Neural cell (in vitro differentiated cells): Measurements from ENCODE around the gene IFNE. TPM values are rescaled to one million over a fixed set of nuclear protein-coding genes. Genes with fewer than 3 reads are reported as not detected.

Experiments
- H2AFZ ChIP-seq: fragments of 200-600, 300-800 bp; sonication (generic), shearing (Covaris generic); 2 replicates; pipeline ENCODE4 v1.6.0; 2014; ENCODE audit warnings: low read depth, mild to moderate bottlenecking, antibody characterized with exemption, low read length, moderate library complexity
- H3F3A ChIP-seq: fragments of 200-600 bp; shearing (Covaris generic); 2 replicates; pipeline ENCODE4 v1.6.1; 2016; ENCODE audit warnings: mild to moderate bottlenecking, moderate library complexity, mixed read lengths, antibody characterized with exemption, low read length; ENCODE audit not compliant: insufficient read depth, poor library complexity, severe bottlenecking
- H3K27ac ChIP-seq: fragments of 200-600, 300-800 bp; sonication (generic), shearing (Covaris generic); 2 replicates; pipeline ENCODE4 v1.5.1; 2014; ENCODE audit warnings: mild to moderate bottlenecking, low read length, moderate library complexity
- H3K27me3 ChIP-seq: fragments of 300-800, 200-600 bp; sonication (generic), shearing (Covaris generic); 2 replicates; pipeline ENCODE4 v1.6.0; 2014; ENCODE audit warnings: mild to moderate bottlenecking, low read depth, low read length, moderate library complexity; ENCODE audit not compliant: insufficient read depth
- H3K36me3 ChIP-seq: fragments of 300-800, 200-600 bp; sonication (generic), shearing (Covaris generic); 2 replicates; pipeline ENCODE4 v1.5.1; 2014; ENCODE audit warnings: mild to moderate bottlenecking, antibody characterized with exemption, low read length, moderate library complexity; ENCODE audit not compliant: insufficient read depth
- H3K4me2 ChIP-seq: fragments of 300-800, 200-600 bp; sonication (generic), shearing (Covaris generic); 2 replicates; pipeline ENCODE4 v1.6.0; 2014; ENCODE audit warnings: mild to moderate bottlenecking, low read length
- H3K4me3 ChIP-seq: fragments of 300-800, 200-600 bp; sonication (generic), shearing (Covaris generic); 2 replicates; pipeline ENCODE4 v1.5.1; 2014; ENCODE audit warnings: mild to moderate bottlenecking, low read length, moderate library complexity
- H3K79me2 ChIP-seq: fragments of 200-600 bp; shearing (Covaris generic); replicated peaks from 2 replicates; pipeline ENCODE4 v1.6.0; 2014; ENCODE audit warnings: mild to moderate bottlenecking, low read length, moderate library complexity; ENCODE audit not compliant: insufficient read depth
- H3K9ac ChIP-seq: fragments of 300-800, 200-600 bp; sonication (generic), shearing (Covaris generic); 2 replicates; pipeline ENCODE4 v1.6.1; 2016; ENCODE audit warnings: mild to moderate bottlenecking, low read length, mixed read lengths
- H3K9me2 ChIP-seq: fragments of 200-600 bp; shearing (Covaris generic); 2 replicates; pipeline ENCODE4 v1.6.1; 2016; ENCODE audit warnings: mild to moderate bottlenecking, low read length, mixed read lengths; ENCODE audit not compliant: insufficient read depth
- H3K9me3 ChIP-seq: fragments of 200-600, 300-800 bp; sonication (generic), shearing (Covaris generic); 2 replicates; pipeline ENCODE4 v1.6.1; 2016; ENCODE audit warnings: mild to moderate bottlenecking, mixed run types, low read length, moderate library complexity, mixed read lengths
- H4K20me1 ChIP-seq: fragments of 200-600 bp; shearing (Covaris generic); 2 replicates; pipeline ENCODE4 v1.6.1; 2016; ENCODE audit warnings: mild to moderate bottlenecking, mixed run types; ENCODE audit not compliant: insufficient read depth
- EP300 ChIP-seq: fragments of 450-650 bp; conservative IDR thresholded peaks from 2 replicates; pipeline ENCODE4 v1.6.1; 2014; ENCODE audit warnings: antibody characterized with exemption, mild to moderate bottlenecking, moderate library complexity; ENCODE audit not compliant: poor library complexity, severe bottlenecking
- EZH2 ChIP-seq: fragments of 200-600, 300-800 bp; shearing (Covaris generic), sonication (generic); IDR thresholded peaks from 2 replicates; pipeline ENCODE4 v1.6.1; 2014; ENCODE audit warnings: antibody characterized with exemption, low read length, borderline replicate concordance, mild to moderate bottlenecking; ENCODE audit not compliant: insufficient read depth, poor library complexity, severe bottlenecking
- MXI1 ChIP-seq: fragments of 450-650 bp; conservative IDR thresholded peaks from 2 replicates; pipeline ENCODE4 v1.6.1; 2014; ENCODE audit warnings: antibody characterized with exemption, mild to moderate bottlenecking; ENCODE audit not compliant: poor library complexity, severe bottlenecking
- POLR2AphosphoS5 ChIP-seq: IDR thresholded peaks from 2 replicates; pipeline ENCODE4 v1.6.1; 2012
- RAD21 ChIP-seq: fragments of 450-650 bp; conservative IDR thresholded peaks from 2 replicates; pipeline ENCODE4 v1.6.1; 2014; ENCODE audit warnings: antibody characterized with exemption, mild to moderate bottlenecking, moderate library complexity
- SMC3 ChIP-seq: fragments of 450-650 bp; conservative IDR thresholded peaks from 2 replicates; pipeline ENCODE4 v1.6.1; 2014; ENCODE audit warnings: antibody characterized with exemption, mild to moderate bottlenecking, moderate library complexity; ENCODE audit not compliant: poor library complexity
- TAF1 ChIP-seq: IDR thresholded peaks from 2 replicates; pipeline ENCODE4 v1.6.1; 2012; ENCODE audit warnings: low read depth
- polyA plus RNA-seq: library from polyadenylated mRNA; depleted of rRNA; stranded (reverse); fragments of >200 nt; gene quantifications from 2 replicates; pipeline ENCODE4 v1.2.3, GENCODE V29; 2014
- TF ChIP-seq, protein P1 (sequence below): IDR thresholded peaks from 2 replicates; pipeline ENCODE4 v1.6.1; 2012; ENCODE audit warnings: borderline replicate concordance
- TF ChIP-seq, protein P2 (sequence below): fragments of 450-650 bp; IDR thresholded peaks from 2 replicates; pipeline ENCODE4 v1.5.1; 2014; ENCODE audit warnings: antibody characterized with exemption, mild to moderate bottlenecking, moderate library complexity; ENCODE audit not compliant: poor library complexity, severe bottlenecking

IFNE gene
- polyA plus RNA-seq, 1 donor from 2014 or later, result not detected

DNA sequence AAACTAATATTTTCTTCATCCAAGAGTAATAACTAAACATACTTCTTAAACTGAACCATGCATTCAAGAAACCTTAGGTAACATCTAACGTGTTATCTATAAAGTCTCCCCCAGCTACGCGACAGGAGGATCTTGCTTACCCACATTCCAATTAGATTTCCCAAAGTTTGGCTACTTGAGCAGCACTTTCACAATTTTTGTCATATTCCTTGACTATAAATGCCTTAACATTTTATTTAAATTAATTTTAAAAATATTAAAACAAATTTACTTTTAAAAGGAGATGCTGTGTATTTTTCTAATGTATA is 25.3 kb upstream of the IFNE start:
- no peaks in the 10 kb centered on the region for H4K20me1 ChIP-seq
- no peak overlapping the region for H2AFZ ChIP-seq
- no peaks in the 10 kb centered on the region for H3K9me3 ChIP-seq
- no peak overlapping the region for H3K9ac ChIP-seq
- no peaks in the 10 kb centered on the region for H3K36me3 ChIP-seq
- no peaks in the 10 kb centered on the region for H3K9me2 ChIP-seq
- no peak overlapping the region for H3K4me3 ChIP-seq
- no peak overlapping the region for H3K27ac ChIP-seq
- H3K27me3 ChIP-seq, result no peaks in the 10 kb centered on the region
- H3K4me2 ChIP-seq, result no peak overlapping the region
- no peaks in the 10 kb centered on the region for H3K79me2 ChIP-seq
- no peaks in the 10 kb centered on the region for H3F3A ChIP-seq
- TF ChIP-seq POLR2AphosphoS5 (no peak), EP300 (no peak), MXI1 (no peak), EZH2 (no peak), TAF1 (no peak)
- TF ChIP-seq, protein P1, sequence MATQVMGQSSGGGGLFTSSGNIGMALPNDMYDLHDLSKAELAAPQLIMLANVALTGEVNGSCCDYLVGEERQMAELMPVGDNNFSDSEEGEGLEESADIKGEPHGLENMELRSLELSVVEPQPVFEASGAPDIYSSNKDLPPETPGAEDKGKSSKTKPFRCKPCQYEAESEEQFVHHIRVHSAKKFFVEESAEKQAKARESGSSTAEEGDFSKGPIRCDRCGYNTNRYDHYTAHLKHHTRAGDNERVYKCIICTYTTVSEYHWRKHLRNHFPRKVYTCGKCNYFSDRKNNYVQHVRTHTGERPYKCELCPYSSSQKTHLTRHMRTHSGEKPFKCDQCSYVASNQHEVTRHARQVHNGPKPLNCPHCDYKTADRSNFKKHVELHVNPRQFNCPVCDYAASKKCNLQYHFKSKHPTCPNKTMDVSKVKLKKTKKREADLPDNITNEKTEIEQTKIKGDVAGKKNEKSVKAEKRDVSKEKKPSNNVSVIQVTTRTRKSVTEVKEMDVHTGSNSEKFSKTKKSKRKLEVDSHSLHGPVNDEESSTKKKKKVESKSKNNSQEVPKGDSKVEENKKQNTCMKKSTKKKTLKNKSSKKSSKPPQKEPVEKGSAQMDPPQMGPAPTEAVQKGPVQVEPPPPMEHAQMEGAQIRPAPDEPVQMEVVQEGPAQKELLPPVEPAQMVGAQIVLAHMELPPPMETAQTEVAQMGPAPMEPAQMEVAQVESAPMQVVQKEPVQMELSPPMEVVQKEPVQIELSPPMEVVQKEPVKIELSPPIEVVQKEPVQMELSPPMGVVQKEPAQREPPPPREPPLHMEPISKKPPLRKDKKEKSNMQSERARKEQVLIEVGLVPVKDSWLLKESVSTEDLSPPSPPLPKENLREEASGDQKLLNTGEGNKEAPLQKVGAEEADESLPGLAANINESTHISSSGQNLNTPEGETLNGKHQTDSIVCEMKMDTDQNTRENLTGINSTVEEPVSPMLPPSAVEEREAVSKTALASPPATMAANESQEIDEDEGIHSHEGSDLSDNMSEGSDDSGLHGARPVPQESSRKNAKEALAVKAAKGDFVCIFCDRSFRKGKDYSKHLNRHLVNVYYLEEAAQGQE, result no peak

DNA sequence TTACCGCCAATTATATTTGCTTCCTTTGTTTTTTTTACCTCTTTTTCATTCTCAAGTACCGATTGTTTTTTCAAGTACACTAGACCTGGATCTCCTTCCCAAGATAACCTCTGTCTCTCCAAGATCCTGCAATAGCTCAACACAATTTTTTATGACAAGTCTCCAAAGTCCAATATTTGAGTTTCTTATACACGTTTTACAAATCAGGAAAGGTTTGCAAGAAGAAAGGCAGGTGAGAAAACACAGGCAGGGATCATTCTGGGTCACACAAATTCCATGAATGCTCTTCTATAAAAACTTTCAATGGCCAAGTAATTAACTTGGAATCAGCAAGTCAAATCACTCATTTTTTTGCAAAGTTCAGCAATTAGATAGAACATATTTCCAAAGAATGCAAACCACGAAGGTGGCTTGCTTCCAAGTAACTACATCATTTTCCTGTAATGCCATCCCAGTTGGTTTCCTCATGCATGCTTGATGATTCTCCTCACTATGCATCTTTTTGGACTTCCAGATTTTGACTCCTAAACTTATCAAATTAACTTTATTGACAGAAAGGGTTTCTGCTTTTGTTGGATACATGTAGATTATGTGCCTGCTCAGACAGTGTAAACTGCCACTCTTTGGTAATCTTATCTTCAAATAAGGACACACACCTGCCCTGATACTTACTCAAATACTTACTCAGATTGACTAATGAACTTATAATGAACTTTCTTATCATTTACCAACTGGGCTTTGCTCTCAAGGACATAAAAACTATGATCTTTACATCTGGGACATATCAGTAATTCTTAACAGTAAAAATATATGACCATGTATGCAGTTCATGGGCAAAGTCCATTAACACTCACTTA is 24.7 kb upstream of the IFNE start:
- Histone ChIP-seq H3K27ac (no peak overlapping the region), H3K9me3 (no peaks in the 10 kb centered on the region), H3F3A (no peaks in the 10 kb centered on the region), H3K9ac (no peak overlapping the region), H3K4me2 (no peak overlapping the region), H4K20me1 (no peaks in the 10 kb centered on the region), H2AFZ (no peak overlapping the region), H3K79me2 (no peaks in the 10 kb centered on the region), H3K36me3 (no peaks in the 10 kb centered on the region), H3K9me2 (no peaks in the 10 kb centered on the region), H3K4me3 (no peak overlapping the region), H3K27me3 (no peaks in the 10 kb centered on the region)
- TF ChIP-seq MXI1 (no peak), SMC3 (no peak), EZH2 (no peak), POLR2AphosphoS5 (no peak), RAD21 (no peak), EP300 (no peak), TAF1 (no peak)
- TF ChIP-seq, protein P1, result no peak
- TF ChIP-seq, protein P2, sequence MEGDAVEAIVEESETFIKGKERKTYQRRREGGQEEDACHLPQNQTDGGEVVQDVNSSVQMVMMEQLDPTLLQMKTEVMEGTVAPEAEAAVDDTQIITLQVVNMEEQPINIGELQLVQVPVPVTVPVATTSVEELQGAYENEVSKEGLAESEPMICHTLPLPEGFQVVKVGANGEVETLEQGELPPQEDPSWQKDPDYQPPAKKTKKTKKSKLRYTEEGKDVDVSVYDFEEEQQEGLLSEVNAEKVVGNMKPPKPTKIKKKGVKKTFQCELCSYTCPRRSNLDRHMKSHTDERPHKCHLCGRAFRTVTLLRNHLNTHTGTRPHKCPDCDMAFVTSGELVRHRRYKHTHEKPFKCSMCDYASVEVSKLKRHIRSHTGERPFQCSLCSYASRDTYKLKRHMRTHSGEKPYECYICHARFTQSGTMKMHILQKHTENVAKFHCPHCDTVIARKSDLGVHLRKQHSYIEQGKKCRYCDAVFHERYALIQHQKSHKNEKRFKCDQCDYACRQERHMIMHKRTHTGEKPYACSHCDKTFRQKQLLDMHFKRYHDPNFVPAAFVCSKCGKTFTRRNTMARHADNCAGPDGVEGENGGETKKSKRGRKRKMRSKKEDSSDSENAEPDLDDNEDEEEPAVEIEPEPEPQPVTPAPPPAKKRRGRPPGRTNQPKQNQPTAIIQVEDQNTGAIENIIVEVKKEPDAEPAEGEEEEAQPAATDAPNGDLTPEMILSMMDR, result no peak
